Measurements from ENCODE around the gene ZNF608.

Gene ZNF608

DNA sequence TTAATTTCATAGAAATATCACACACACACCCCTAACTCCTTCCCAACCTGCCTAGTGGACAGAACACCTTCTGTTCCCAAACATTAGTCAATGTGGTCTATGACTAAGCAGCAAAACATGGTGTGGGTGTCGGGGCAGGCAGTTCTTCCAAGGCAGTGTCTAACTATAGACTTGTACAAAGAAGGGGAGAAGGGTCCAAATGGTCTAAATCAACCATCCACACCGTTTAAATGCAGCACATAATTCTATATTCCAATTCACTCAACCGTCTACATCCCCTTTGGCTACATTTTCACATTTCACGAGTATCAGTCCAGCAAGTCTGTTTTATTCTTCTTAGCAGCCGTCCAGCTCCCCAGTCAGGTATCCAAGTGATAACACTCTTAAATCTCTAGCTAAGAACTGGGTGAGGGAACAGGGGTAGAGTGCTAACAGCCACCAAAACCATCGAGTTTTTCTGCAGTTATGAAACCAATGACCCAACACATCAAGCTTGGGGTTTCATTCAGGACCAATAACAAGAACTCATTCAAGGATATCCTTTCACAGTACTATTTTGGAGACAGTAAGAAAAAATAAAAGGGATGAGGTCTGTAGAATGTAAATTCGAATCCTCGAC, 3.3 kb downstream of the ZNF608 start:
- Histone ChIP-seq H3K4me3 (ENCODE audit: low read length in 2 of 2) (peak overlapping the region; percentile 55 to 80), H3K27me3 (ENCODE audit: control insufficient read depth in 1 of 2, insufficient read depth in 2 of 2, low read length in 2 of 2) (no peaks in the 10 kb centered on the region), H3K27ac (ENCODE audit: low read length) (peak overlapping the region; percentile 80), H3K9me3 (ENCODE audit: control insufficient read depth in 2 of 2, low read length in 2 of 2) (no peaks in the 10 kb centered on the region), H3K4me1 (ENCODE audit: control insufficient read depth, insufficient read depth, low read length) (peaks cover 17% of the 10 kb centered on the region), H3K36me3 (ENCODE audit: control insufficient read depth in 2 of 2, insufficient read depth in 2 of 2, low read length in 2 of 2) (no peaks in the 10 kb centered on the region), H3K9ac (ENCODE audit: low read length in 2 of 2) (peak overlapping the region; percentile 1 to 29)

DNA sequence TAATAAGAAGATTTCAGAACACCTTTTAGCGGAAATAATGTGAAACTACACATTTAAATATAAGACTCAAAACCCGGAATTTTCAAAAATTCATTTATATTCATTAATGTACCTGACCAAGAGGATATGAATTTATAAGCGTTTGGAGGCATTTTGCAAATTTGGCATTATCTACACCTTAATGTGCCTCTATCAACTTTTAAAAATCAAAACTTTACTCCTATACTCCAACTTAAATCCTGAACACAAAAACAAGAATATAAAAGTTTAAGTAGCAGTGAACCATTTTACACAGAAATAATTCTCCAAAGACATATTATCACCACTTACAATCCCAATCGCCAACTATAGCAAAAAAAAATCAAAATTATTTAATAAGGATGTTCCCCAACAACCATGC, 3.9 kb downstream of the ZNF608 start:
- Histone ChIP-seq H3K27ac (ENCODE audit: low read length) (no peak overlapping the region), H3K9me3 (ENCODE audit: control insufficient read depth in 2 of 2, low read length in 2 of 2) (no peaks in the 10 kb centered on the region), H3K9ac (ENCODE audit: low read length in 2 of 2) (no peak overlapping the region), H3K4me1 (ENCODE audit: control insufficient read depth, insufficient read depth, low read length) (peaks cover 17% of the 10 kb centered on the region), H3K36me3 (ENCODE audit: control insufficient read depth in 2 of 2, insufficient read depth in 2 of 2, low read length in 2 of 2) (no peaks in the 10 kb centered on the region), H3K27me3 (ENCODE audit: control insufficient read depth in 1 of 2, insufficient read depth in 2 of 2, low read length in 2 of 2) (no peaks in the 10 kb centered on the region), H3K4me3 (ENCODE audit: low read length in 2 of 2) (peak overlapping the region in 1 of 2 donors; percentile 80)

DNA sequence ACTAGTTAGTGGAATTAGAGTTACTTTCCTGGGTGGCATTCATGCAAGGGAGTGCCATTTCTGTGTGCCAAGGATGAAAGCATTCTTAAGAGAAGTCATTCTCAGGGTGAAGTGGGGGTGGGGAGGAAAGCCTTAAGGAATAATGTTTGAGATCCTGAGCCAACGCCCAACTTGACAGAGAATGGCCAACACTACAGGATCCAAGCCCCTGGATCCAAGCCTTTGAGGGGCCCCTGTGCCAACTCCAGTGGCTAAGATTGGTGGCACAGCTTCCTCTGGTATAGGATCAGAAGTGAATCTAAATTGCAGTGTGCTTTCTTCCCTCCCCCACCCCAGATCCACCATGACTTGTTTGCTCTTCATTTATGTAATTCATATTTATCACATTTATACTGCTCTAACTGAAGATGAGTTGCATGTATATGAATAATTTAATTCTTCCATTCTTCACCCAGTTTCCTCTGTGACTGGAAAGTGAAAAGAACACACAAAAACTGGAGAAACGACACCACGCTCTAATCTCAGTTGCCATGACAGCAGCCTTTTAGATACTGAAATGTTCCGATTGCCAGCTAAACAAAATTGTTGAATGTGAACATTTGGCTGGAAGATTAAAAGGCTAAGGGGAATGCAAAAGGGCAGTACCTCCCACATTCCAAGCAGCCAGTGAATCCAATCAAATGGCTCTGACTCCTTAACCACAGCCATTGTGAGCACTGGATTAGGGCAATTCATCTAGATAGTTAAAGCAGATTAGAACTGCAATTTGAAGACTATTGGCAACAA, 4.5 kb downstream of the ZNF608 start:
- Histone ChIP-seq H3K36me3 (ENCODE audit: control insufficient read depth in 2 of 2, insufficient read depth in 2 of 2, low read length in 2 of 2) (no peaks in the 10 kb centered on the region), H3K4me1 (ENCODE audit: control insufficient read depth, insufficient read depth, low read length) (peaks cover 17% of the 10 kb centered on the region), H3K9ac (ENCODE audit: low read length in 2 of 2) (no peak overlapping the region), H3K27me3 (ENCODE audit: control insufficient read depth in 1 of 2, insufficient read depth in 2 of 2, low read length in 2 of 2) (no peaks in the 10 kb centered on the region), H3K4me3 (ENCODE audit: low read length in 2 of 2) (peak overlapping the region in 1 of 2 donors; percentile 58), H3K27ac (ENCODE audit: low read length) (no peak overlapping the region), H3K9me3 (ENCODE audit: control insufficient read depth in 2 of 2, low read length in 2 of 2) (no peaks in the 10 kb centered on the region)

DNA sequence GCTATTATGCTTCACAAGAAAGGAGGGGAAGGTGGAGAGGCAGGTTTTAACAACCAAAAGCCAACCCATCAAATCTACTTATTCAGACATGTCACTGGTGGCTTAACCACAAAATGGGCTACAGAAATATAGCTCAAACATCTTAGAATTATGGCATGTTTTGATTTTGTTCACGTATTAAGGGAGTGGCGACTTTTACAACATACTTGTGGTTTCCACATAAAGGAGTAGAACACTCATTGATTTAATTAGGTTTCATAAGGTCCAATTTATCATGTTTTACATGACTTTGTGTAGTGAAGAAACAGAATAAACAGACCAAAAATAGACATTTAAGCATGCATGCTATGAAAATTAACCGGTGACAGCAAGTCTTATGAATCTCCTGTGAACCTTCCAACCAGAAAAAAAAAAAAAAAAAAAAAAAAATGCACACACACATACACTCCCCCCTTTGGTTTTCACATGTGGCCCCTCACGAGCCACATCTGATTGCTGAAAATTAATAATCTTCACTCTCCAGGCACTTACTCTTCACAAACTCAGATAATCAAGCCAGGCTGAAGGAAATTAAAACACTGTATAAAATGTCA, 5.4 kb downstream of the ZNF608 start:
- Histone ChIP-seq H3K4me1 (ENCODE audit: control insufficient read depth, insufficient read depth, low read length) (peaks cover 22% of the 10 kb centered on the region), H3K27ac (ENCODE audit: low read length) (no peak overlapping the region), H3K27me3 (ENCODE audit: control insufficient read depth in 1 of 2, insufficient read depth in 2 of 2, low read length in 2 of 2) (no peaks in the 10 kb centered on the region), H3K36me3 (ENCODE audit: control insufficient read depth in 2 of 2, insufficient read depth in 2 of 2, low read length in 2 of 2) (no peaks in the 10 kb centered on the region), H3K9me3 (ENCODE audit: control insufficient read depth in 2 of 2, low read length in 2 of 2) (no peaks in the 10 kb centered on the region), H3K9ac (ENCODE audit: low read length in 2 of 2) (no peak overlapping the region), H3K4me3 (ENCODE audit: low read length in 2 of 2) (no peak overlapping the region)

DNA sequence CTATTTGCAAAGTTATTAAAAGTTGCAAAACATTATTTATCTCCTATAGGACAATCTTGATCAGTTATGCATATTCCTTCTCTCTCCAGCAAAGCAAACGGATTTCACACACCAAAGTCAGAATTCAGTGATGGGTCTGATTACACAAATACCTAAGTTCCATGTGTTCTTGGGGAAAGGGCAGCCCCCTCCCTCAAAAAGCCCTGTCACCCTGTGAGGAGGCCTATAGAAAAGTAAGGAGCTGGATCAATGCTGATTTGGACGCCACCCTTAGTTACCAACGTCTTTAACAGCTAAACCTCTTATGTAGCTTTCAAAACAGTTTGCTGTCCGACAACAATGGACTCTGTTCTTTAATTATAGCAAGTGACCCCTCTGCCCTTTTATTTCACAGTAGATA, 6.4 kb downstream of the ZNF608 start:
- no peaks in the 10 kb centered on the region for H3K9me3 ChIP-seq (ENCODE audit: control insufficient read depth in 2 of 2, low read length in 2 of 2)
- H3K27ac ChIP-seq (ENCODE audit: low read length), result no peak overlapping the region
- peaks cover 22% of the 10 kb centered on the region for H3K4me1 ChIP-seq (ENCODE audit: control insufficient read depth, insufficient read depth, low read length)
- no peak overlapping the region for H3K4me3 ChIP-seq (ENCODE audit: low read length in 2 of 2)
- no peak overlapping the region for H3K9ac ChIP-seq (ENCODE audit: low read length in 2 of 2)
- no peaks in the 10 kb centered on the region for H3K27me3 ChIP-seq (ENCODE audit: control insufficient read depth in 1 of 2, insufficient read depth in 2 of 2, low read length in 2 of 2)
- no peaks in the 10 kb centered on the region for H3K36me3 ChIP-seq (ENCODE audit: control insufficient read depth in 2 of 2, insufficient read depth in 2 of 2, low read length in 2 of 2)

DNA sequence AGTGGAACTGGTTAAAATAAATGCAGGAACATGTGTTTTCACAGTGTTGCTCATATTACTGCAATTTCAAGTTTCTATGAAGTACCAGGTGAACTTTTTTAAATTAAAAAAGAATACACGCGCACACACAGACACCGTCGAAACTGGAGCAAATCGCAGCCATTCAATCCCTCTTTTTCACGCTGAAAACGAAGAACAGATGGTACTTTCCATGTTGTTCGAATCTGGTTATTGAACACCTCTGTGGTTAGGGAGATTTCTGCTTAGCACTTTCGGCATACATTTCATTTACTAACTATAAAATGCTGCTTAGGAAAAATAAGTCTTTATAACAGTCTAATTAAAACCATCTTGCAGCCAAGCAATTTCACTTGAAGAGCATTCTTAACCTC, 6.8 kb downstream of the ZNF608 start:
- H3K36me3 ChIP-seq (ENCODE audit: control insufficient read depth in 2 of 2, insufficient read depth in 2 of 2, low read length in 2 of 2), result no peaks in the 10 kb centered on the region
- no peaks in the 10 kb centered on the region for H3K9me3 ChIP-seq (ENCODE audit: control insufficient read depth in 2 of 2, low read length in 2 of 2)
- peaks cover 22% of the 10 kb centered on the region for H3K4me1 ChIP-seq (ENCODE audit: control insufficient read depth, insufficient read depth, low read length)
- no peak overlapping the region for H3K4me3 ChIP-seq (ENCODE audit: low read length in 2 of 2)
- no peak overlapping the region for H3K27ac ChIP-seq (ENCODE audit: low read length)
- no peak overlapping the region for H3K9ac ChIP-seq (ENCODE audit: low read length in 2 of 2)
- no peaks in the 10 kb centered on the region for H3K27me3 ChIP-seq (ENCODE audit: control insufficient read depth in 1 of 2, insufficient read depth in 2 of 2, low read length in 2 of 2)

DNA sequence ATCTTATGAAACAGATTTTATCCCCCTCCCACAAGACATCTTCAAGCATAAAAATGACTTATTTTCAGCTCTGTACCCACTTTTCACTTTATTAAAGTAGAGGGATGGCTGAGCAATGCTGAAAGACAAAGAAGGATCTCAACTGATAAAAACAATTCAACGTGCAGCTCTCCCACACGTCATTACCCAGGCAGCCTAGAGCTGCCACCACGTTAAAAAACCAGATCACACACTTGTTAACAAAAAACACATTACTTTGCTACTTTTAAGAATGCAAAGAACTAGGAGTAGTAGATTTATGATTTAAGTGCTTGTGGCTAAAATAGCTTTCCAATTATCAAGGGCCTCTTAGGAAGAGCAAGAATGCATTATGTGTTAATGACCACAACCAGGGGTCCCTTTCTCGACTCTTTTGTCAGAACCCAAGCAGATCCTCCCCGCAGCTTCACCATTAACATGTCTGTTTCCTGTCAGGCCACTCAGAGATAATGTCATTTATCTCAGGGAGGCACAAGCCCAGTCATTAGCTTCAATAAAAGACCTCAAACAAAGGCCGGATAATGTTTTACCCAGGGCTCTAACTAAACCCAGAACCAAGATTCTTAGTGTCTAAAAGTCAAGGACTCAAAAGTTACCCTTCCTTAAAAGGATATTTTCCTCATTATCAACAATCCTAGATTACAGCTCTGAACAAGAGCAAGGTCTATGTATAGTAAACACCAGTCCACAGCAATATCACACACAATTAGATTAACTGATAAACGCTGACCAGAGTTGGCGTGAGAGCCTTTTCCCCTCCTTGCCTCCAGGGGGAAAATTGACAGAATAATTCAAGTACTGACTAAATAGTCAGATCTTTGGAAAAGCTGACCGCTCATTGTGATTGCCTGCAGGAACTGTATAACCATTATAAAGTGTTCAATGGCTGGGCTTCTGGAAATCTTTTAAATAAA, 7.5 kb downstream of the ZNF608 start:
- Histone ChIP-seq H3K9ac (ENCODE audit: low read length in 2 of 2) (no peak overlapping the region), H3K36me3 (ENCODE audit: control insufficient read depth in 2 of 2, insufficient read depth in 2 of 2, low read length in 2 of 2) (no peaks in the 10 kb centered on the region), H3K9me3 (ENCODE audit: control insufficient read depth in 2 of 2, low read length in 2 of 2) (no peaks in the 10 kb centered on the region), H3K27ac (ENCODE audit: low read length) (no peak overlapping the region), H3K4me3 (ENCODE audit: low read length in 2 of 2) (no peak overlapping the region), H3K4me1 (ENCODE audit: control insufficient read depth, insufficient read depth, low read length) (peaks cover 19% of the 10 kb centered on the region), H3K27me3 (ENCODE audit: control insufficient read depth in 1 of 2, insufficient read depth in 2 of 2, low read length in 2 of 2) (no peaks in the 10 kb centered on the region)

DNA sequence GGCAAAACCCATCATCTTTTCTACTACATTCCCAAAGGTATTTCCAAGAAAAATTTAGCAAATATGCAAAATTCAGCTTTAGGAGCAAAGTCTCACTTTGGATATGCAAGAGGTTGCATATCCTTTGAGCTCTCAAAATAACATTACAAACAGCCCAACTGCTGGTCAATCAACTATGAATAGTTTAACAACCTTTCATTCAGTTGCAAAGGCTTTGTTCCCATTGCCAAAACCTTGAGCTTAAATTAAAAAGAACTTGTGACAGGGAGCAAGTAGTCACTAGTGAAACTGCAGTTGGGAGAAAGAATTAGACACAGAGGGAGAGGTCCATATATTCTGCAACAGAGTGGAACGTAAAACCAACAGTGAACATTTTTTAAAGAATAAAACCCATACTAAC, 8.8 kb downstream of the ZNF608 start:
- no peaks in the 10 kb centered on the region for H3K9me3 ChIP-seq (ENCODE audit: control insufficient read depth in 2 of 2, low read length in 2 of 2)
- no peak overlapping the region for H3K9ac ChIP-seq (ENCODE audit: low read length in 2 of 2)
- peaks cover 15% of the 10 kb centered on the region for H3K4me1 ChIP-seq (ENCODE audit: control insufficient read depth, insufficient read depth, low read length)
- H3K27ac ChIP-seq (ENCODE audit: low read length), result no peak overlapping the region
- no peaks in the 10 kb centered on the region for H3K27me3 ChIP-seq (ENCODE audit: control insufficient read depth in 1 of 2, insufficient read depth in 2 of 2, low read length in 2 of 2)
- no peaks in the 10 kb centered on the region for H3K36me3 ChIP-seq (ENCODE audit: control insufficient read depth in 2 of 2, insufficient read depth in 2 of 2, low read length in 2 of 2)
- no peak overlapping the region for H3K4me3 ChIP-seq (ENCODE audit: low read length in 2 of 2)

DNA sequence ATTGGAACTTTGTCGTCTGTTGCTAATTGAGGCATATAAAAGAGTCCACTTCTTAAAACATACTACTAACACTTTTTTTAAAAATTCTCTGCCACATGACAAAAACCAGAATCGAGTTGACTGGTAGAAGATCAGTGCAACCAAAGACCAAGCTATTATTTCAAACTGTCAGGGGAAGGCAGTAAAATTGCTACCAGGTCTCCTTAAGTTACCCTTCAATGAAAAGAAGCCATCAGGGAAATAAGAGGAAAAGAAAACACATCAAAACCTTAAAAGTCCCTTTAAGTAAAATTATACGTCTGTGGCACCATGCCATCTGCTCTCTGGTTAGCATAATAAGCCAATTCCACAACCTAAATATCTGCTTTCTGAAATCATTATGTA, 9.6 kb downstream of the ZNF608 start:
- Histone ChIP-seq H3K9ac (ENCODE audit: low read length in 2 of 2) (no peak overlapping the region), H3K9me3 (ENCODE audit: control insufficient read depth in 2 of 2, low read length in 2 of 2) (no peaks in the 10 kb centered on the region), H3K27me3 (ENCODE audit: control insufficient read depth in 1 of 2, insufficient read depth in 2 of 2, low read length in 2 of 2) (no peaks in the 10 kb centered on the region), H3K4me1 (ENCODE audit: control insufficient read depth, insufficient read depth, low read length) (peaks cover 10% of the 10 kb centered on the region), H3K4me3 (ENCODE audit: low read length in 2 of 2) (no peak overlapping the region), H3K27ac (ENCODE audit: low read length) (no peak overlapping the region), H3K36me3 (ENCODE audit: control insufficient read depth in 2 of 2, insufficient read depth in 2 of 2, low read length in 2 of 2) (no peaks in the 10 kb centered on the region)

DNA sequence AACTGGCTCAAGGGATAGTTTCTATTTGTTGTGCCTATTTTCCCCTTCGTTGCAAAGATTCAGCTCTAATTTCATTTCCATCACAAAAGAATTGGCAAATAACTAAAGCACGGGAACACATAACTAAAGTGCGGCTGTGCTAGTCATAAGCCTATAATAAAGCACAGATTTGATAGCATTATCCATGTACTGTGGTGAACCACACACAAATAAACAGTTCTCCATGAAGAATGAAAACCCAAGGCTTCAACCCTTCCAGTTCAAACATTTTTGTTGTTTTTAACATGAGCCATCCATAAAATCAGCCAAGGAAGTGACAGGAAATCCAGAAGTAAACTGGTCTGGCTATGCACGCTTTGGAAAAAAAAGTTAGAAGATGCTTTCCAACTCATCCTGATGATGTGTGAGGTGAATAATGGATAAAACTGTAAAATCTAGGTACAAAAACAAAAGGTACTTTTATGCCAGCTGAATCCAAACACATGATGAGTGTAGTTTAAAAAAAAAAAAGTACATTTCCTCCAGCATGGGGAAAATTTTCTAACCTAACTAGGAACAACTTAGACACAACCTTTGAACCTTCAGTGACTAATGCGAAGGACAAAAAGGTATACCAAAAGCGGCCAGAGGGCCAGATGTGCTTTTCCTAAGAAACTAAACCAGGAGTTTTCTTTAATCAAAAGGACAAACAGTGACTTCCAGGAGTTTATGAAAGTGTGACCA, 10.2 kb downstream of the ZNF608 start:
- H3K9me3 ChIP-seq (ENCODE audit: control insufficient read depth in 2 of 2, low read length in 2 of 2), result no peaks in the 10 kb centered on the region
- no peak overlapping the region for H3K4me3 ChIP-seq (ENCODE audit: low read length in 2 of 2)
- H3K27me3 ChIP-seq (ENCODE audit: control insufficient read depth in 1 of 2, insufficient read depth in 2 of 2, low read length in 2 of 2), result no peaks in the 10 kb centered on the region
- H3K4me1 ChIP-seq (ENCODE audit: control insufficient read depth, insufficient read depth, low read length), result peaks cover 5% of the 10 kb centered on the region
- H3K9ac ChIP-seq (ENCODE audit: low read length in 2 of 2), result no peak overlapping the region
- no peak overlapping the region for H3K27ac ChIP-seq (ENCODE audit: low read length)
- no peaks in the 10 kb centered on the region for H3K36me3 ChIP-seq (ENCODE audit: control insufficient read depth in 2 of 2, insufficient read depth in 2 of 2, low read length in 2 of 2)
